Spleen (tissue), 7 donors: ENCODE results near the gene RFX8.

ENCODE experiments used
- POLR2A ChIP-seq, 3 donors: fragments of 450-650 bp; IDR thresholded peaks; one replicate each; pipeline ENCODE4 v1.5.1; 2017; ENCODE audit warnings: antibody characterized with exemption in 3 of 3, mild to moderate bottlenecking in 1 of 3
- TF ChIP-seq, protein P1 (sequence below), 11 experiments: fragments of 200-600 bp in 7 of 11; fragments of 450-650 bp in 4 of 11; sonication (generic) in 4 of 11; IDR thresholded peaks in 8 of 11; conservative IDR thresholded peaks in 3 of 11; 1 replicate in 7 of 11; 2 replicates in 4 of 11; pipeline versions ENCODE4 v1.4.0 to v1.8.0; 2016 to 2021; ENCODE audit warnings: antibody characterized with exemption in 11 of 11, inconsistent platforms in 4 of 11, mild to moderate bottlenecking in 1 of 11
- donor health status: DM: no; HTN: no; CAD: no; lungs with moderate emphysema.
- donor health status: DM: no; HTN: no; CAD: no.
- donor health status: DM: no; HTN: no; CAD: no.

GRCh38 chr2:101502095-101502494 is 27.2 kb upstream of the RFX8 start:
- TF ChIP-seq, protein P1, sequence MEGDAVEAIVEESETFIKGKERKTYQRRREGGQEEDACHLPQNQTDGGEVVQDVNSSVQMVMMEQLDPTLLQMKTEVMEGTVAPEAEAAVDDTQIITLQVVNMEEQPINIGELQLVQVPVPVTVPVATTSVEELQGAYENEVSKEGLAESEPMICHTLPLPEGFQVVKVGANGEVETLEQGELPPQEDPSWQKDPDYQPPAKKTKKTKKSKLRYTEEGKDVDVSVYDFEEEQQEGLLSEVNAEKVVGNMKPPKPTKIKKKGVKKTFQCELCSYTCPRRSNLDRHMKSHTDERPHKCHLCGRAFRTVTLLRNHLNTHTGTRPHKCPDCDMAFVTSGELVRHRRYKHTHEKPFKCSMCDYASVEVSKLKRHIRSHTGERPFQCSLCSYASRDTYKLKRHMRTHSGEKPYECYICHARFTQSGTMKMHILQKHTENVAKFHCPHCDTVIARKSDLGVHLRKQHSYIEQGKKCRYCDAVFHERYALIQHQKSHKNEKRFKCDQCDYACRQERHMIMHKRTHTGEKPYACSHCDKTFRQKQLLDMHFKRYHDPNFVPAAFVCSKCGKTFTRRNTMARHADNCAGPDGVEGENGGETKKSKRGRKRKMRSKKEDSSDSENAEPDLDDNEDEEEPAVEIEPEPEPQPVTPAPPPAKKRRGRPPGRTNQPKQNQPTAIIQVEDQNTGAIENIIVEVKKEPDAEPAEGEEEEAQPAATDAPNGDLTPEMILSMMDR (IDR thresholded peaks at IDR 0.05 in 8 of 11, conservative IDR thresholded peaks at IDR 0.05 in 3 of 11), result no peak
- no peak for TF ChIP-seq POLR2A (IDR thresholded peaks at IDR 0.05)
